K562 (cell line): ENCODE measurements around the gene THADA. TPM values are rescaled to one million over a fixed set of nuclear protein-coding genes. Genes with fewer than 3 reads are reported as not detected.

Source experiments
- RERE ChIP-seq: sonication (generic); formaldehyde crosslinking; IDR thresholded peaks from 2 replicates; pipeline ENCODE4 v1.8.0; 2023; ENCODE audit warnings: missing genetic modification reagents, mild to moderate bottlenecking, borderline replicate concordance
- RNF219 ChIP-seq: fragments of 250-450 bp; sonication (Bioruptor Pico); IDR thresholded peaks from 2 replicates; pipeline ENCODE4 v1.5.0; 2022; ENCODE audit warnings: mild to moderate bottlenecking
- ZBTB40 ChIP-seq, 2 experiments: fragments of 450-650 bp in 1 of 2; sonication (generic) in 1 of 2; formaldehyde crosslinking in 1 of 2; IDR thresholded peaks; 2 replicates each; pipeline versions ENCODE4 v1.7.1 to v1.9.0; 2016 to 2022; ENCODE audit warnings: inconsistent platforms in 1 of 2, mild to moderate bottlenecking in 1 of 2, missing genetic modification reagents in 1 of 2
- ZKSCAN1 ChIP-seq: fragments of 150-350 bp; IDR thresholded peaks from 2 replicates; pipeline ENCODE4 v1.6.1; 2016; ENCODE audit warnings: low read depth, low read length
- ZNF121 ChIP-seq: sonication (generic); formaldehyde crosslinking; conservative IDR thresholded peaks from 2 replicates; pipeline ENCODE4 v1.8.0; 2022; ENCODE audit warnings: missing genetic modification reagents
- ZNF717 ChIP-seq: fragments of 250-450 bp; sonication (Bioruptor Pico); IDR thresholded peaks from 2 replicates; pipeline ENCODE4 v1.5.0; 2021
- polyA plus RNA-seq, 8 experiments: library from polyadenylated mRNA; depleted of rRNA in 4 of 8; stranded (reverse) in 5 of 8; unstranded in 3 of 8; fragments of >200 nt; fragmentation: Nextera tagmentation in 2 of 8; fragmentation: Illumina TruSeq in 1 of 8; extraction: Ambion mirVana in 2 of 8; extraction: Trizol in 1 of 8; gene quantifications; 2 replicates each; pipeline versions ENCODE4 v1.2.1 to v1.2.3, GENCODE V29; 2011 to 2014; ENCODE audit warnings: inconsistent platforms in 1 of 8, missing spikeins in 1 of 8
- total RNA-seq, 7 experiments: library from RNA; depleted of rRNA in 6 of 7; stranded (reverse); fragments of >200 nt in 6 of 7; fragmentation: Illumina TruSeq in 2 of 7; extraction: Trizol in 2 of 7; gene quantifications; 2 replicates each; pipeline versions ENCODE4 v1.2.1 to v1.2.3, GENCODE V29; 2011 to 2021; ENCODE audit warnings: low replicate concordance in 1 of 7

Gene THADA
- total and polyA plus RNA-seq, 9 of the 15 experiments (the other 6 are each of a cell fraction or from before 2014, with no cell fraction given): 17.8 to 34.7 (median 31.9) TPM

- TF ChIP-seq RERE (CRISPR knock-in tag): no peak
- TF ChIP-seq ZBTB40 (IDR thresholded peaks at IDR 0.05): no peak
- no peak for TF ChIP-seq ZBTB40 (CRISPR knock-in tag; IDR thresholded peaks at IDR 0.05)
- 0 out of 2 replicates have a peak, but pooled peaks have one; percentile 24 for TF ChIP-seq ZKSCAN1
- no peak for TF ChIP-seq ZNF717 (CRISPR knock-in tag)
- no peak for TF ChIP-seq ZNF121 (CRISPR knock-in tag)
- TF ChIP-seq RNF219: no peak
Measured at GRCh38 chr2:43426305-43427031, 169.4 kb downstream of the THADA start (continued).
